T47D (cell line): ENCODE data around the gene DAP.

Source experiments
- DNase-seq, 2 experiments: peaks; one replicate each; pipeline versions ENCODE4 v3.0.0 to v3.0.0-alpha.2; 2011 to 2012; ENCODE audit warnings: low read depth in 1 of 2, low spot score in 1 of 2
- JUND ChIP-seq: IDR thresholded peaks from 2 replicates; pipeline ENCODE4 v1.6.1; 2012; ENCODE audit warnings: low read depth
- in situ Hi-C: cut with HindIII; loops from 2 replicates; pipeline ENCODE4 v1.10.0; 2016; ENCODE audit warnings: low sequenced_read_pairs, low pct_unique_long_range_greater_than_20kb

DAP gene

GRCh38 chr5:10695759-10696543 is 65.1 kb downstream of the DAP start:
- no peak for TF ChIP-seq JUND
- no peak for DNase-seq
- in situ Hi-C loops, result no loop called here

- DNase-seq, result peak; percentile 53 to 79
- in situ Hi-C loops, result no loop called here
- TF ChIP-seq JUND, result no peak
Measured at GRCh38 chr5:10695055-10695649, 65.9 kb downstream of the DAP start.

- DNase-seq, result no peak
- in situ Hi-C loops, result no loop called here
- no peak for TF ChIP-seq JUND
Measured at GRCh38 chr5:10691826-10692785, 68.9 kb downstream of the DAP start.

GRCh38 chr5:10690460-10691440 is 70.3 kb downstream of the DAP start:
- in situ Hi-C loops, result no loop called here

GRCh38 chr5:10689391-10690081 is 71.5 kb downstream of the DAP start:
- no peak for TF ChIP-seq JUND
- in situ Hi-C loops, result no loop called here
- peak in 1 of 2 experiments; percentile 62 for DNase-seq

More at GRCh38 chr5:10690460-10691440, 70.3 kb downstream of the DAP start:
- DNase-seq, result no peak
- no peak for TF ChIP-seq JUND

- TF ChIP-seq JUND, result no peak
- in situ Hi-C loops, result no loop called here
- no peak for DNase-seq
Measured at GRCh38 chr5:10688651-10689171, 72.3 kb downstream of the DAP start.

DNA sequence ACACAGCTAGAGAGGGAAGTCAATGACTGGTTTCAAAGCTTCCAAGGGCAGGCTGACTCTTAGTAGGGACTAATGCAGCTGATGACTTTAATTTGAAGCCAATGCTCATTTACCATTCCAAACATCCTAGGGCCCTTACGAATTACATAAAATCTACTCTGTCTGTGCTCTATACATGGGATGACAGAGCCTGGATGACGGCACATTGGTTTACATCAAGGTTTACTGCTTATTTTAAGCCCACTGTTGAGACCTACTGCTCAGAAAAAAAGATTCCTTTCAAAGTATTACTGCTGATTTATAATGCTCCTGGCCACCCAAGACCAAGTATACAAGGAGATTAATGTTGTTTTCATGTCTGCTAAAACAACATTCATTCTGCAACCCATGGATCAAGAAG is 74.1 kb downstream of the DAP start:
- no peak for DNase-seq
- in situ Hi-C loops, result no loop called here
- no peak for TF ChIP-seq JUND

DNA sequence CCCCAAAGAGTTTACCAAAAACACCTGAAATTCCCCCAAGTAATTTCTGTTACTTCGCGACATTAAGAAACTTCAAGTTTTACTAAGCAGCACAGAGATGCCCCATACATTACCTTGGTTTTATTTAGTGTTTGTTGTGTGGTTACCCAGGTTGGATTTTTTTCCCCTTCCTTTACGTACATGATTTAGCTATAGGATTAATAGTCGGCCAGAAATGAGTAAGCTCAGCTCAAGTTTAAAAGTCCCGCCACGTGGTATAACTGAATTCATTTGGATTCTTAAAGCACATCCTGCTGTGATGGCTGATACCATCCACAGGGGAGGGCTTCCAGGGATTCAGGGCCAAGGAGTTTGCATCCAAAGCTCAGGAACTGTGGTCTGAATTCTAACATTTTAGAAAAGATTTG is 75.9 kb downstream of the DAP start:
- no peak for TF ChIP-seq JUND
- no peak for DNase-seq
- in situ Hi-C loops, result no loop called here

DNA sequence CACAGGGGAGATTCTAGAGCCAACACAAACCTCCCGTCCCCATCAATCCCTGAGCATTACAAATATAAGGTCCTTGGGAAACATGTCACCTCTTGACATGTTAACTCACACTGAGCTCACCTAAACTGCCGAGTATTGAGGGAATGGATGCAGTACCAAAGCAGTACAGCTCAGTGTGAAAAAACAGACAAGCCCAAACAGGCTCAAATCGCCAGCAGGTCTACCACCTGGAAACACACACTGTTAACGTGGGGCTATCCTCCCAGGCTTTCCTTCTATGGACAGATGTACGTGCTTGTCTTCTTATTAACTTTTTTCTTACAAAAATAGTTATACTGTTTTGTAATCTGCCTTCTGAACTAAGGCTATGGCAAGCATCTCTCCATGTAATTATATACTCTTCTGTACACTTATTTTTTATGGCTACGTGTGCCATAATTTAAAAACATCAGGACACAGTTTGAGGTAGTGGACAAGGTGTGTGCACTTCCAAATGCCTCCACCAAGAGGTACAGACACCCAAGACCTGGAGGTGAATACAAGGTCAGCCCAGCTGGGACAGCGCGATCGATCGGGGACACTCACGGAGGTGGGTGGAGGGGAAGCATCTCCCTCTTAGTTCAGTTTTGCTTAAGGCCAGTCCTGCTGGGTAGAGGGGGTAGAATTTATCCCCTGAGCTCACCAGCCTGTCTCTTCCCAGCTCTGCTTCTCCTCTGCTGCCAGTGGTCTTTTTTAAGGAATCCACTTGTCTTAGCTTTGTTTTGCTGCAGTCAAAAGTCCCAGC is 76.5 kb downstream of the DAP start:
- no peak for DNase-seq
- TF ChIP-seq JUND, result no peak
- in situ Hi-C loops, result no loop called here

DNA sequence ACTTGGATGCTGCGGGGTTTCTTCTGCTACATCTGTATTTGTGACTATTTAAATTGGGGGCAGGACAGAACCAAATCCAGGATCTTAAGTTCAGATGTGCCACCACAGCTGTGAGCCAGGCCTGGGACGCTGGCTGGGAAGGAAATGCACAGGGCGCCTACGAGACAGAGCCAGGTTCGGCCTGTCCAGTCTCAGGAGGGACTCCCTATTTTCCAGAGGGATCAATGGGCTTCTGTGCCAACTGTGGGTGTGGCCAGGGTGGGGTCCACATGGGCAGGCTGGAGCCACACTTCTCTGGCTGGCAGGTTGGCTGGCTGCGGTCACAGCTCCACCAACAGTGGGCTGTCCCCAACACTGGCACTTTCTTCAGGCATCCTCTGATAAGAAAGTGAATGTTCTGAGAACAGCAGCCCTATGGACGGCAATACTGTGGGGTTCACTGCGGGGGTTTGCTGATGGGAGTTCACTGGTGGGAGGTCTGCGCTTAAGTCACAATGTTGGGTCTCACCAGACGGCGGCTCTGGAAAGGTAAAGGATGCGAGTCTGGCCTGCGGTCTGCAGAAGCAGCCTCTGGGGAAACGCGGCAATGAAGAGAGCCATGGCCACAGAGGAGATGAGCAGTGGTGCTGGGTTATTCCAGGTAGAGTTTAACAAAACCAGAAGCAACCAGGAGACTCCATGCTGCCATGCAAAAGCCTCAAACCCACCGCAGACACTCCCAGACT is 78.1 kb downstream of the DAP start:
- no peak for TF ChIP-seq JUND
- in situ Hi-C loops, result no loop called here
- no peak for DNase-seq
